PC-3 (cell line): ENCODE data around the gene KNDC1. TPM values are rescaled to one million over a fixed set of nuclear protein-coding genes. Genes with fewer than 3 reads are reported as not detected.

Source experiments
- ATAC-seq: fragments of 200-7000 bp; cut with Tn5 transposase; 2 replicates; pipeline ENCODE4 v1.9.1; 2020; ENCODE audit warnings: mild to moderate bottlenecking, moderate library complexity
- BruUV-seq: library from RNA; stranded (reverse); fragments of 400-500 nt; replicated peaks from 2 replicates; lab custom pipeline; 2021; lab: Mats Ljungman, UMichigan
- CTCF ChIA-PET: fragments of 300-600 bp; sonication (Branson Sonifier 250); formaldehyde crosslinking; loops from one replicate; lab custom pipeline; 2022; ENCODE audit warnings: antibody characterized with exemption; lab: Charles Lee
- POLR2A ChIA-PET: fragments of 300-600 bp; sonication (Branson Sonifier 250); formaldehyde crosslinking; loops from one replicate; lab custom pipeline; 2022; ENCODE audit warnings: antibody characterized with exemption; ENCODE audit not compliant: unreplicated experiment; lab: Charles Lee
- DNase-seq: peaks from one replicate; pipeline ENCODE4 v3.0.0-alpha.2; 2015
- H2AFZ ChIP-seq: fragments of 300-600 bp; sonication (generic); 2 replicates; pipeline ENCODE4 v1.6.0; 2016; ENCODE audit warnings: antibody characterized with exemption, low read length
- H3F3A ChIP-seq: fragments of 300-600 bp; sonication (generic); one replicate; pipeline ENCODE4 v1.6.0; 2017; ENCODE audit warnings: antibody characterized with exemption, low read length, control low read depth, mild to moderate bottlenecking; ENCODE audit not compliant: unreplicated experiment
- H3K27ac ChIP-seq: fragments of 300-600 bp; sonication (generic); 2 replicates; pipeline ENCODE4 v1.5.1; 2016; ENCODE audit warnings: mild to moderate bottlenecking, low read length
- H3K27me3 ChIP-seq: fragments of 300-600 bp; sonication (generic); 2 replicates; pipeline ENCODE4 v1.6.1; 2016; ENCODE audit warnings: low read length, mixed read lengths
- H3K36me3 ChIP-seq: fragments of 300-600 bp; sonication (generic); 2 replicates; pipeline ENCODE4 v1.6.1; 2016; ENCODE audit warnings: low read depth, mixed run types, low read length, mixed read lengths
- H3K4me1 ChIP-seq: fragments of 300-600 bp; sonication (generic); 2 replicates; pipeline ENCODE4 v1.5.1; 2016; ENCODE audit warnings: low read length; ENCODE audit not compliant: insufficient read depth
- H3K4me2 ChIP-seq: fragments of 300-600 bp; sonication (generic); 2 replicates; pipeline ENCODE4 v1.6.0; 2016; ENCODE audit warnings: low read length
- H3K4me3 ChIP-seq: fragments of 300-600 bp; sonication (generic); 2 replicates; pipeline ENCODE4 v1.5.1; 2016; ENCODE audit warnings: mild to moderate bottlenecking, low read length, mixed read lengths
- H3K79me2 ChIP-seq: fragments of 300-600 bp; sonication (generic); 2 replicates; pipeline ENCODE4 v1.6.1; 2017; ENCODE audit warnings: low read length, mixed read lengths
- H3K9ac ChIP-seq: fragments of 300-600 bp; sonication (generic); 2 replicates; pipeline ENCODE4 v1.6.0; 2016; ENCODE audit warnings: mild to moderate bottlenecking, low read length
- H3K9me2 ChIP-seq: fragments of 300-600 bp; sonication (generic); replicated peaks from 2 replicates; pipeline ENCODE4 v1.6.1; 2016; ENCODE audit warnings: mixed run types, low read length, mixed read lengths
- H3K9me3 ChIP-seq: fragments of 300-600 bp; sonication (generic); 2 replicates; pipeline ENCODE4 v1.6.1; 2016; ENCODE audit warnings: low read length, mixed read lengths
- H4K20me1 ChIP-seq: fragments of 300-600 bp; sonication (generic); 2 replicates; pipeline ENCODE4 v1.6.1; 2016; ENCODE audit warnings: low read length, mixed read lengths
- CTCF ChIP-seq: fragments of 300-600 bp; sonication (generic); conservative IDR thresholded peaks from 2 replicates; pipeline ENCODE4 v1.5.1; 2017; ENCODE audit warnings: antibody characterized with exemption, low read depth, mild to moderate bottlenecking, low read length
- EZH2 ChIP-seq: fragments of 300-600 bp; sonication (generic); IDR thresholded peaks from one replicate; pipeline ENCODE4 v1.6.1; 2017; ENCODE audit warnings: antibody characterized with exemption, mild to moderate bottlenecking, low read length; ENCODE audit not compliant: unreplicated experiment
- EZH2phosphoT487 ChIP-seq: fragments of 300-600 bp; sonication (generic); IDR thresholded peaks from 2 replicates; pipeline ENCODE4 v1.6.1; 2018; ENCODE audit warnings: mild to moderate bottlenecking, antibody characterized with exemption, low read length, borderline replicate concordance
- intact Hi-C: fragments of 100-400 bp; cut with micrococcal nuclease; formaldehyde crosslinking; loops from 2 replicates; pipeline ENCODE4 v1.9.0; 2023
- total RNA-seq: library from RNA; depleted of rRNA; stranded (reverse); fragments of >200 nt; gene quantifications from 2 replicates; pipeline ENCODE4 v1.2.3, GENCODE V29; 2014

KNDC1 gene
- total RNA-seq, 1 experiment from 2014 or later = not detected

- ATAC-seq = no peak
- TF ChIP-seq EZH2 = no peak
- no peak for TF ChIP-seq EZH2phosphoT487
- Histone ChIP-seq H3K4me2 (no peak overlapping the region), H3K27me3 (peaks cover 3% of the 10 kb centered on the region), H3K36me3 (no peaks in the 10 kb centered on the region), H3K27ac (no peak overlapping the region), H3K9me2 (no peaks in the 10 kb centered on the region), H4K20me1 (no peaks in the 10 kb centered on the region), H3K79me2 (no peaks in the 10 kb centered on the region), H3F3A (no peaks in the 10 kb centered on the region), H2AFZ (no peak overlapping the region), H3K9me3 (no peaks in the 10 kb centered on the region), H3K4me1 (no peaks in the 10 kb centered on the region), H3K4me3 (no peak overlapping the region), H3K9ac (no peak overlapping the region)
- POLR2A ChIA-PET = no interaction called here
- BruUV-seq = no TSS peak
- CTCF ChIA-PET = no interaction called here
- no peak for DNase-seq
- intact Hi-C loops = loop anchor here (10.0 kb wide), 1 partner anchor 294 kb away; no protein-coding TSS in a partner anchor
These were observed 30.8 kb upstream of the KNDC1 start for GRCh38 chr10:133129071-133129858.

DNA sequence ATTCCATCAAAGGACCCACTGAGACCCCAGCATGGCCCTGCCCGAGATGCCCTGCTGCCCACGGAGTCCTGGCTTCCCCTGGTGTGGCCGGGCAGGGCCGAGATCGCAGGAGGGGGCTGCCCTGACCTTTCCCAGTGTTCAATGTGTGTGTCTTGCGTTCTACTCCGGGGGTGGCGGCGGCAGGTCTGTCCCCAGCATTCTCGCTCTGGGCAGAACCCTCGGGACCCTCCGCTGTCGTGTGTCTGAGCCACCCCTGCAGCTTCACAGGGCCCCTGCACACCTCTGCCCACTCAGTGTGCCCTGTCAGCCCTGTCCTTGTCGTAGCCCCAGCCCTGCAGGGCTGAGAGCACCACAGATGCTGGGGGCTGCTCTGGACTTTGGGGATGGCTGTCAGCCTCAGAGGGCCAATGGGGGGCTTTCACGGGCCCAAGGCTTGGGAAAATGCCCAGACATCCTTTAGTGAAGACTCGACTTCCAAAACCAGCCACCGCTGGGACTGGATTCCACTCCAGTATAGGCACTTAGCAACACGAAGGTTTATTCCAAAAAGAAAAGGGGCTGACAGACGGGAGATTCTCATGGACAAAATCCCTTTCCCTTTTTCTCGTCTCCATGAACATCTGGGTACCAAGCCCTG, 30.0 kb upstream of the KNDC1 start:
- intact Hi-C loops = loop anchor here (10.0 kb wide), 1 partner anchor 295 kb away; no protein-coding TSS in a partner anchor
- no peak overlapping the region for H2AFZ ChIP-seq
- H3K4me2 ChIP-seq = no peak overlapping the region
- no peaks in the 10 kb centered on the region for H3K36me3 ChIP-seq
- H3K4me1 ChIP-seq = no peaks in the 10 kb centered on the region
- H3K9ac ChIP-seq = no peak overlapping the region
- CTCF ChIA-PET = no interaction called here
- H3K4me3 ChIP-seq = no peak overlapping the region
- no TSS peak for BruUV-seq
- POLR2A ChIA-PET = no interaction called here
- H3K9me2 ChIP-seq = no peaks in the 10 kb centered on the region
- no peak for TF ChIP-seq EZH2
- TF ChIP-seq EZH2phosphoT487 = no peak
- no peak for TF ChIP-seq CTCF
- H3K27ac ChIP-seq = no peak overlapping the region
- H3K27me3 ChIP-seq = no peaks in the 10 kb centered on the region; the same call in 1 of the 2 replicates
- DNase-seq (no peak), ATAC-seq (no peak)
- H3K9me3 ChIP-seq = no peaks in the 10 kb centered on the region
- no peaks in the 10 kb centered on the region for H3F3A ChIP-seq
- no peaks in the 10 kb centered on the region for H3K79me2 ChIP-seq
- no peaks in the 10 kb centered on the region for H4K20me1 ChIP-seq

DNA sequence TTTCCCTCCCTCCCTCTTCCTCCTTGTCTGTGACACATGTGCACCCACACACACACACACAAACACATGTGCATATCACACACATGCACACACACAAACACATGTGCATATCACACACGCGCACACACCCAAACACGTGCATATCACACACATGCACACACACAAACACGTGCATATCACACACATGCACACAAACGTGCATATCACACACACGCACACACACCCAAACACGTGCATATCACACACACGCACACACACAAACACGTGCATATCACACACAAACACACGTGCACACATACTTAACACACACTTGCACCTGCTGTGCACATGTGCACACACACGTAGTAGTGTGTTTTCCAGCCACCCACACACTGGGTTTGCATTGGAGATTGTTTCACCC, 29.4 kb upstream of the KNDC1 start:
- no peak overlapping the region for H3K4me3 ChIP-seq
- ChIA-PET POLR2A (no interaction called here), CTCF (no interaction called here)
- H3K36me3 ChIP-seq = no peaks in the 10 kb centered on the region
- no peaks in the 10 kb centered on the region; the same call in 1 of the 2 replicates for H3K27me3 ChIP-seq
- H3K9ac ChIP-seq = no peak overlapping the region
- H3K79me2 ChIP-seq = no peaks in the 10 kb centered on the region
- H3F3A ChIP-seq = no peaks in the 10 kb centered on the region
- H3K9me3 ChIP-seq = no peaks in the 10 kb centered on the region
- no peaks in the 10 kb centered on the region for H3K4me1 ChIP-seq
- H4K20me1 ChIP-seq = no peaks in the 10 kb centered on the region
- no peak for DNase-seq
- no TSS peak for BruUV-seq
- ATAC-seq = no peak
- H3K9me2 ChIP-seq = no peaks in the 10 kb centered on the region
- no peak overlapping the region for H3K4me2 ChIP-seq
- H2AFZ ChIP-seq = no peak overlapping the region
- TF ChIP-seq EZH2phosphoT487 (no peak), EZH2 (no peak), CTCF (no peak)
- H3K27ac ChIP-seq = no peak overlapping the region
- intact Hi-C loops = no loop called here
